MG63 (cell line): ENCODE results near the gene PTBP2. TPM values are rescaled to one million over a fixed set of nuclear protein-coding genes. Genes with fewer than 3 reads are reported as not detected.
A peak's percentile ranks its signal among the peaks of the same experiment; 100 is the strongest.
"Not testable (repeated sequence)": the region's sequence is repeated elsewhere in the genome, so short reads cannot be mapped to it uniquely, and the experiment has no call there.

Experiments used
- DNase-seq: peaks from one replicate; pipeline ENCODE4 v3.0.0-alpha.2; 2020
- H3K27me3 ChIP-seq: fragments of 250-450 bp; sonication (Bioruptor Pico); 2 replicates; pipeline ENCODE4 v1.5.1; 2020; ENCODE audit warnings: mild to moderate bottlenecking, moderate library complexity
- H3K36me3 ChIP-seq: fragments of 250-450 bp; sonication (Bioruptor Pico); 2 replicates; pipeline ENCODE4 v1.5.1; 2020; ENCODE audit warnings: mild to moderate bottlenecking, moderate library complexity
- H3K4me3 ChIP-seq: fragments of 250-450 bp; sonication (Bioruptor Pico); 2 replicates; pipeline ENCODE4 v1.5.1; 2020; ENCODE audit warnings: mild to moderate bottlenecking, moderate library complexity
- H3K9me3 ChIP-seq: fragments of 250-450 bp; sonication (Bioruptor Pico); 2 replicates; pipeline ENCODE4 v1.5.1; 2020; ENCODE audit warnings: mild to moderate bottlenecking, moderate library complexity
- total RNA-seq: library from RNA; depleted of rRNA; stranded (reverse); fragments of >200 nt; shearing (Covaris generic); gene quantifications from 2 replicates; pipeline ENCODE4 v1.2.3, GENCODE V29; 2014; ENCODE audit warnings: low replicate concordance

Gene PTBP2
- total RNA-seq, 1 experiment from 2014 or later: 45.6 TPM

GRCh38 chr1:96722161-96722922, 758 bp downstream of the PTBP2 start:
- peak overlapping the region; percentile 98 for H3K4me3 ChIP-seq
- H3K9me3 ChIP-seq: no peaks in the 10 kb centered on the region
- peaks cover 37% of the 10 kb centered on the region for H3K36me3 ChIP-seq
- no peaks in the 10 kb centered on the region for H3K27me3 ChIP-seq
- DNase-seq: peak; percentile 68

GRCh38 chr1:96722958-96723357, 1.4 kb downstream of the PTBP2 start:
- H3K36me3 ChIP-seq: peaks cover 42% of the 10 kb centered on the region
- H3K4me3 ChIP-seq: peak overlapping the region; percentile 98
- H3K9me3 ChIP-seq: no peaks in the 10 kb centered on the region
- no peaks in the 10 kb centered on the region for H3K27me3 ChIP-seq
- DNase-seq: no peak

GRCh38 chr1:96723377-96723776, 1.8 kb downstream of the PTBP2 start:
- H3K27me3 ChIP-seq: no peaks in the 10 kb centered on the region
- H3K4me3 ChIP-seq: peak overlapping the region; percentile 98
- DNase-seq: no peak
- peaks cover 46% of the 10 kb centered on the region for H3K36me3 ChIP-seq
- no peaks in the 10 kb centered on the region for H3K9me3 ChIP-seq

- Histone ChIP-seq H3K9me3 (no peaks in the 10 kb centered on the region), H3K27me3 (no peaks in the 10 kb centered on the region), H3K36me3 (peaks cover 52% of the 10 kb centered on the region), H3K4me3 (peak overlapping the region; percentile 98)
- DNase-seq: no peak
Observed at GRCh38 chr1:96723936-96724335, 2.4 kb downstream of the PTBP2 start.

GRCh38 chr1:96727860-96728259, 6.3 kb downstream of the PTBP2 start:
- Histone ChIP-seq H3K9me3 (no peaks in the 10 kb centered on the region), H3K36me3 (peaks cover 81% of the 10 kb centered on the region), H3K4me3 (no peak overlapping the region), H3K27me3 (no peaks in the 10 kb centered on the region)
- DNase-seq: no peak

- DNase-seq: no peak
- Histone ChIP-seq H3K36me3 (peaks cover 83% of the 10 kb centered on the region), H3K27me3 (no peaks in the 10 kb centered on the region), H3K4me3 (no peak overlapping the region), H3K9me3 (0 out of 2 replicates have a peak, but pooled peaks cover 3% of the 10 kb centered on the region)
Observed at GRCh38 chr1:96730574-96731298, 9.2 kb downstream of the PTBP2 start.

GRCh38 chr1:96741335-96741734, 19.8 kb downstream of the PTBP2 start:
- Histone ChIP-seq H3K36me3 (peaks cover 42% of the 10 kb centered on the region), H3K4me3 (no peak overlapping the region), H3K27me3 (no peaks in the 10 kb centered on the region), H3K9me3 (no peaks in the 10 kb centered on the region)
- no peak for DNase-seq

GRCh38 chr1:96746440-96747420, 25.1 kb downstream of the PTBP2 start:
- Histone ChIP-seq H3K4me3 (no peak overlapping the region), H3K9me3 (no peaks in the 10 kb centered on the region), H3K36me3 (peaks cover 37% of the 10 kb centered on the region), H3K27me3 (no peaks in the 10 kb centered on the region)
- no peak for DNase-seq

- no peak for DNase-seq
- Histone ChIP-seq H3K4me3 (no peak overlapping the region), H3K36me3 (peaks cover 46% of the 10 kb centered on the region), H3K27me3 (no peaks in the 10 kb centered on the region), H3K9me3 (no peaks in the 10 kb centered on the region; the same call in 1 of the 2 replicates)
Observed at GRCh38 chr1:96747565-96747964, 26.0 kb downstream of the PTBP2 start.

- no peak overlapping the region for H3K4me3 ChIP-seq
- no peaks in the 10 kb centered on the region for H3K27me3 ChIP-seq
- no peaks in the 10 kb centered on the region; the same call in 1 of the 2 replicates for H3K9me3 ChIP-seq
- H3K36me3 ChIP-seq: peaks cover 48% of the 10 kb centered on the region
- DNase-seq: no peak
Observed at GRCh38 chr1:96748078-96748477, 26.5 kb downstream of the PTBP2 start.

GRCh38 chr1:96749618-96750017, 28.0 kb downstream of the PTBP2 start:
- no peaks in the 10 kb centered on the region; the same call in 1 of the 2 replicates for H3K9me3 ChIP-seq
- H3K4me3 ChIP-seq: no peak overlapping the region
- DNase-seq: no peak
- peaks cover 57% of the 10 kb centered on the region for H3K36me3 ChIP-seq
- H3K27me3 ChIP-seq: no peaks in the 10 kb centered on the region

GRCh38 chr1:96752394-96752793, 30.8 kb downstream of the PTBP2 start:
- Histone ChIP-seq H3K4me3 (no peak overlapping the region), H3K27me3 (no peaks in the 10 kb centered on the region), H3K36me3 (peaks cover 84% of the 10 kb centered on the region), H3K9me3 (peaks cover 4% of the 10 kb centered on the region; the same call in 1 of the 2 replicates)
- no peak for DNase-seq

- H3K9me3 ChIP-seq: peaks cover 13% of the 10 kb centered on the region
- no peak overlapping the region for H3K4me3 ChIP-seq
- peaks cover 82% of the 10 kb centered on the region for H3K36me3 ChIP-seq
- no peak for DNase-seq
- H3K27me3 ChIP-seq: no peaks in the 10 kb centered on the region
Observed at GRCh38 chr1:96756789-96757188, 35.2 kb downstream of the PTBP2 start.

- not testable (repeated sequence) for H3K9me3 ChIP-seq, DNase-seq, H3K4me3 ChIP-seq, H3K27me3 ChIP-seq
- H3K36me3 ChIP-seq: peaks cover 40% of the 10 kb centered on the region
Observed at GRCh38 chr1:96762586-96762985, 41.0 kb downstream of the PTBP2 start.

GRCh38 chr1:96763514-96763913, 41.9 kb downstream of the PTBP2 start:
- H3K27me3 ChIP-seq: no peaks in the 10 kb centered on the region
- H3K9me3 ChIP-seq: peaks cover 8% of the 10 kb centered on the region; the same call in 1 of the 2 replicates
- peaks cover 43% of the 10 kb centered on the region for H3K36me3 ChIP-seq
- H3K4me3 ChIP-seq: no peak overlapping the region
- DNase-seq: no peak

- Histone ChIP-seq H3K4me3 (no peak overlapping the region), H3K27me3 (no peaks in the 10 kb centered on the region), H3K36me3 (peaks cover 34% of the 10 kb centered on the region), H3K9me3 (peaks cover 7% of the 10 kb centered on the region; the same call in 1 of the 2 replicates)
- DNase-seq: no peak
Observed at GRCh38 chr1:96764469-96764868, 42.9 kb downstream of the PTBP2 start.
